Ovary (tissue), 9 donors: ENCODE data around the gene HILPDA. TPM values are rescaled to one million over a fixed set of nuclear protein-coding genes. Genes with fewer than 3 reads are reported as not detected.
A peak's percentile ranks its signal among the peaks of the same experiment; 100 is the strongest.
"Not testable (repeated sequence)": the region's sequence is repeated elsewhere in the genome, so short reads cannot be mapped to it uniquely, and the experiment has no call there.

ENCODE experiments used
- DNase-seq, 5 donors: peaks; one replicate each; pipeline ENCODE4 v3.0.0-alpha.2; 2019 to 2020
- H3K27ac ChIP-seq, 2 donors: fragments of 200-600 bp; one replicate each; pipeline versions ENCODE4 v1.5.1 to v1.8.0; 2019 to 2022
- H3K27me3 ChIP-seq: fragments of 200-600 bp; one replicate; pipeline ENCODE4 v1.8.0; 2022
- H3K36me3 ChIP-seq: fragments of 200-600 bp; sonication (generic); one replicate; pipeline ENCODE4 v1.5.1; 2019
- H3K4me1 ChIP-seq: one replicate; pipeline ENCODE4 v1.8.1; 2013; ENCODE audit warnings: mild to moderate bottlenecking, moderate library complexity; ENCODE audit not compliant: insufficient read depth
- H3K4me3 ChIP-seq: fragments of 200-600 bp; sonication (generic); one replicate; pipeline ENCODE4 v1.5.1; 2017
- H3K9me3 ChIP-seq, 2 donors: fragments of 200-600 bp in 1 of 2; sonication (generic) in 1 of 2; one replicate each; pipeline versions ENCODE4 v1.5.1 to v1.8.1; 2013 to 2019; ENCODE audit warnings: mild to moderate bottlenecking in 1 of 2, moderate library complexity in 1 of 2
- CTCF ChIP-seq, 3 donors: fragments of 450-650 bp in 2 of 3; fragments of 200-600 bp in 1 of 3; IDR thresholded peaks; one replicate each; pipeline versions ENCODE4 v1.5.1 to v1.8.0; 2016 to 2022; ENCODE audit warnings: antibody characterized with exemption in 3 of 3, mild to moderate bottlenecking in 1 of 3
- EP300 ChIP-seq: sonication (generic); formaldehyde crosslinking; IDR thresholded peaks from one replicate; pipeline ENCODE4 v1.6.1; 2017; ENCODE audit warnings: antibody characterized with exemption
- POLR2A ChIP-seq: fragments of 450-650 bp; IDR thresholded peaks from one replicate; pipeline ENCODE4 v1.6.1; 2017; ENCODE audit warnings: antibody characterized with exemption, mild to moderate bottlenecking, moderate library complexity
- WGBS, 3 donors: extraction: QIAGEN DNeasy Blood & Tissue Kit in 1 of 3; methylation state at CpG; one replicate each; pipeline versions ENCODE4 v1.1.5 to v1.1.7; 2013 to 2017; 5-methylcytosine and 5-hydroxymethylcytosine counted together
- intact Hi-C, 4 donors: fragments of 100-400 bp; cut with DNase I; formaldehyde crosslinking; loops; one replicate each; pipeline versions ENCODE4 v1.11.0 to v1.15.1; 2022 to 2023
- polyA plus RNA-seq, 2 donors: library from polyadenylated mRNA; stranded (reverse); fragments of 200-250 nt in 1 of 2; fragments of 350-450 nt in 1 of 2; fragmentation: Illumina TruSeq in 1 of 2; extraction: RNeasy Lipid Tissue Mini Kit (QIAGEN cat#74804) in 1 of 2; gene quantifications; one replicate each; pipeline ENCODE4 v1.2.3, GENCODE V29; 2013 to 2014
- total RNA-seq, 7 donors: library from RNA; depleted of rRNA in 2 of 7; stranded (reverse); fragments of >200 nt in 2 of 7; fragmentation: NEBNext Ultra II Directional in 3 of 7; extraction: Animal tissue kit (Norgen Biotek cat#: 25700) in 3 of 7; gene quantifications; one replicate each; pipeline versions ENCODE4 v1.1.0 to v1.2.4, GENCODE V29; 2016 to 2023
- donor health status: DM: no; HTN: no; CAD: no; lungs with moderate emphysema.
- donor health status: DM: no; HTN: no; CAD: no.
- donor health status: Bipolar disorder and iron deficiency.
- donor health status: DM: yes; HTN: yes; CAD: no.
- donor health status: DM: no; HTN: no; CAD: no.
- donor health status: DM: yes; HTN: yes; CAD: no.

Gene HILPDA
- total and polyA plus RNA-seq, 9 donors, result 10.2 to 69.7 (median 32.9) TPM

- intact Hi-C loops, result loop anchor here in 2 of 4 donors (5.0 to 10.0 kb wide), 2 partner anchors 406 to 408 kb away; no protein-coding TSS in a partner anchor
- not testable (repeated sequence) for H3K36me3 ChIP-seq, H3K27me3 ChIP-seq, H3K4me1 ChIP-seq, H3K9me3 ChIP-seq
- Histone ChIP-seq H3K4me3 (peak within 1 kb of the TSS; percentile 78), H3K27ac (peak within 1 kb of the TSS in 1 of 2 donors; percentile 58)
- 0 to 1% (median 0%) methylated on average over 60 to 62 of the region's 62 CpGs for WGBS, 3 donors
- DNase-seq, result peak; percentile 80 to 89 (median 86)
- peak; percentile 43 for TF ChIP-seq POLR2A
- peak in 1 of 3 donors; percentile 23 for TF ChIP-seq CTCF (IDR thresholded peaks at IDR 0.05)
These were observed 21.0 kb downstream of the HILPDA start, which contains the start of gene METTL2B for GRCh38 chr7:128476402-128477335. Gene METTL2B, plus strand, starts transcription at chr7:128476748. Its CDS starts 18 bp downstream, at chr7:128476766.

GRCh38 chr7:128477336-128477690, 21.6 kb downstream of the HILPDA start:
- not testable (repeated sequence) for DNase-seq, H3K4me1 ChIP-seq, H3K27me3 ChIP-seq, H3K36me3 ChIP-seq, H3K27ac ChIP-seq, H3K9me3 ChIP-seq
- intact Hi-C loops, result loop anchor here in 2 of 4 donors (5.0 to 10.0 kb wide), 2 partner anchors 405 to 407 kb away; no protein-coding TSS in a partner anchor
- 3 to 4% (median 3%) methylated on average over 4 of the region's 4 CpGs for WGBS, 3 donors
- H3K4me3 ChIP-seq, result peak overlapping the region; percentile 78

- H3K4me1 ChIP-seq, H3K36me3 ChIP-seq, H3K27ac ChIP-seq, H3K9me3 ChIP-seq, H3K4me3 ChIP-seq, DNase-seq, H3K27me3 ChIP-seq: not testable (repeated sequence)
- WGBS, 3 donors, result 81 to 87% (median 86%) methylated on average over 4 of the region's 4 CpGs
- intact Hi-C loops, result loop anchor here in 2 of 4 donors (5.0 to 10.0 kb wide), 2 partner anchors 403 to 406 kb away; no protein-coding TSS in a partner anchor
These were observed 23.4 kb downstream of the HILPDA start for GRCh38 chr7:128479082-128479481.

- H3K4me3 ChIP-seq, H3K27ac ChIP-seq, H3K4me1 ChIP-seq, DNase-seq, H3K36me3 ChIP-seq, H3K27me3 ChIP-seq, intact Hi-C loops, H3K9me3 ChIP-seq: not testable (repeated sequence)
- WGBS, 3 donors, result 90 to 92% (median 92%) methylated on average over 6 of the region's 6 CpGs
These were observed 32.5 kb downstream of the HILPDA start for GRCh38 chr7:128488134-128488533.

GRCh38 chr7:128497405-128497804, 41.7 kb downstream of the HILPDA start:
- no peaks in the 10 kb centered on the region for H3K9me3 ChIP-seq
- no peak for TF ChIP-seq POLR2A
- TF ChIP-seq EP300, result no peak
- TF ChIP-seq CTCF (IDR thresholded peaks at IDR 0.05), result no peak
- H3K27me3 ChIP-seq, result no peaks in the 10 kb centered on the region
- H3K27ac ChIP-seq, result no peak overlapping the region
- intact Hi-C loops, result no loop called here
- DNase-seq, result no peak
- WGBS, 3 donors, result 84 to 93% (median 85%) methylated on average over 9 of the region's 9 CpGs
- no peak overlapping the region for H3K4me3 ChIP-seq
- no peaks in the 10 kb centered on the region for H3K4me1 ChIP-seq
- no peaks in the 10 kb centered on the region for H3K36me3 ChIP-seq

- intact Hi-C loops, H3K27ac ChIP-seq, H3K4me3 ChIP-seq, H3K27me3 ChIP-seq, H3K36me3 ChIP-seq, H3K4me1 ChIP-seq, DNase-seq, H3K9me3 ChIP-seq: not testable (repeated sequence)
- WGBS, 3 donors, result 88 to 94% (median 92%) methylated on average over 2 of the region's 2 CpGs
These were observed 49.7 kb downstream of the HILPDA start for GRCh38 chr7:128505416-128505815.

- WGBS, 3 donors, result 90 to 98% (median 95%) methylated on average over 3 of the region's 3 CpGs
- DNase-seq, intact Hi-C loops, H3K9me3 ChIP-seq, H3K4me3 ChIP-seq, H3K27me3 ChIP-seq, H3K27ac ChIP-seq, H3K4me1 ChIP-seq, H3K36me3 ChIP-seq: not testable (repeated sequence)
These were observed 51.1 kb downstream of the HILPDA start for GRCh38 chr7:128506819-128507218.

- H3K27me3 ChIP-seq, H3K4me1 ChIP-seq, H3K4me3 ChIP-seq, H3K36me3 ChIP-seq, intact Hi-C loops, H3K9me3 ChIP-seq, H3K27ac ChIP-seq, DNase-seq: not testable (repeated sequence)
- 85 to 90% (median 88%) methylated on average over 5 of the region's 5 CpGs for WGBS, 3 donors
These were observed 51.8 kb downstream of the HILPDA start for GRCh38 chr7:128507321-128507993.
